Glomerular visceral epithelial cell (primary cell): Measurements from ENCODE around the gene PAX9.
"Not testable (repeated sequence)": the region's sequence is repeated elsewhere in the genome, so short reads cannot be mapped to it uniquely, and the experiment has no call there.

ENCODE experiments used
- DNase-seq: peaks from one replicate; pipeline ENCODE4 v3.0.0-alpha.2; 2016; ENCODE audit errors: extremely low spot score

PAX9 gene

DNA sequence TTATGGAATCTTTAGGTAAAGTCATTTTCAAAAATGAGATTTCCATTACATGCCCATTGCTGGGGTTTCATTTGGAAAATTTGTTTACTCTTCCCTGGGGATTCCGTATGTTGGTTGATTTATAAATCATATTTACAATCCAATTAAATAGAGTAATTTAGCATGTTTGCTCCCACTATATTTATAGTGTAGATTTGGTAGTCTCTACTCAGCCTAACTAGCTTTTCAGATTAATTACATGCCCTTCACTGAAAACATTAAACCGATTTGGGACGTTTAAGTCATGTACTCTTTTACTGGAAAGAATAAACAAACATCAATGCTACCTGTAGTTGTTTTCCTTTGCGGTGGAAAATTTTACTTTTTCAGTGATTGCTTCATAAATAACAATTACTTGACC lies 10.4 kb downstream of the PAX9 start:
- DNase-seq: no peak

DNA sequence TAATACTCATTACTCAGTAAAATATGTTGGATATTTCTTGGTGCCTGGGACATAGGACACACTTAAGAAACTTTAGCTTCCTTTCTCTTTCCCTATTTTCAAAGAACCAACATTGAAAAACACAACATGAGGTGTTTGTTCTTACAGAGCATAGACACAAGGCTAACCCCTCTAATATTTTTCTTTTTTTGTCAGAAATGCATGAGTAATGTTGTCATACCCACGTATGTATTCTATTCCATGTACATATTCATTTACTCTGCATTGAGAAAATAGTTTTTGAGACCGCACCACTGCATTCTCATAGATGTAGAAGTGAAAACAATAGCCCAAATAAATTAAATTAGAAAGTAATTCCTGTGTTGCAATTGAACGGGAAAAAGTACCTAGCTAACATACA lies 13.0 kb downstream of the PAX9 start:
- no peak for DNase-seq

DNA sequence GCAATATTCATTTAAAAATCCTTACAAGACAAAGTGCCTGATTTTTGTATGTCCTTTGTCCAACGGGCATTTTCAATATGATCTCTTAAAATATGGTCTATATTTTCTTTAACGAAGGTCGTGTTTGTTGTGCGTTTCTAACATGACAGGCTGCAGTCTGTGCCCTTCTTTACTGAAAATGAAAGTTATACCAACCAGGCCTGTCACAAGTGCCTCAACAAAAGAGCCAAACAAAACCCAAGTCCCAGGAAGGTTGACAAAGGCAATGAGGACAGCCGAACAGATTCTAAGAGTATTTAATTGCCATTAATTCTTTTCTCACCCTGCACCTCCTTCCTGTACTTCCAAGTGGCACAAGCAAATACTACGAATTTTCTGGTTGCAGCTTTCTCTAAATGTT lies 13.9 kb downstream of the PAX9 start:
- DNase-seq: no peak

DNA sequence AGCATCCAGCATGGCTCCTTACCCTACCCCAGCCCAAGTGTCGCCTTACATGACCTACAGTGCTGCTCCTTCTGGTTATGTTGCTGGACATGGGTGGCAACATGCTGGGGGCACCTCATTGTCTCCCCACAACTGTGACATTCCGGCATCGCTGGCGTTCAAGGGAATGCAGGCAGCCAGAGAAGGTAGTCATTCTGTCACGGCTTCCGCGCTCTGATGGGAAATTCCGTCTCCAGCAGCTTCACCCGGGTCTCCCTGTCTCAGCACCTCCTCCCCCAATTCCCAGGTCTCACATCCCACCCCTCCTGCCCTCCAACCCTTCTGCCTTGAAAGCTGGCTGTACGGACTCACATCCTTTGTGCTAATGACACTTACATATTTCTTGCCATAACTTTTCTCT lies 14.6 kb downstream of the PAX9 start:
- no peak for DNase-seq

DNA sequence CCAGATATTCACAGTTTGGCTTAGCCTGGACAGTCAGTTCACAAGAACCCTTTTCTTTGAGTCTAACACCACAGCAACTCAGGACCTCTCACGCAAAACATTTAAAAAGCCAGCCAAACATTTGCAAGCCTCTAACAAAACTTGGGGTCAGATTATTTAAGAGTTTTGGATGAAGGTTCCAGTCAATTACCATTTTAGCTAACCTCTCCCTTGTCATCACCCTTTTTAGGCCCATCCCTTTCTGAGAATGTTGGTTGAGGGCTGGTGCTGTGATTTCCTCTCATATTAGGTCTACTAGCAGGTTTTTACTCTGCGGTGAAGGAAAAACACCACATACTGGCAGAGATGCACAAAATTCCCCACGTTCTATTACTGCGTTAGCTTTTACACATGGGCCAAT lies 20.7 kb downstream of the PAX9 start:
- no peak for DNase-seq

DNA sequence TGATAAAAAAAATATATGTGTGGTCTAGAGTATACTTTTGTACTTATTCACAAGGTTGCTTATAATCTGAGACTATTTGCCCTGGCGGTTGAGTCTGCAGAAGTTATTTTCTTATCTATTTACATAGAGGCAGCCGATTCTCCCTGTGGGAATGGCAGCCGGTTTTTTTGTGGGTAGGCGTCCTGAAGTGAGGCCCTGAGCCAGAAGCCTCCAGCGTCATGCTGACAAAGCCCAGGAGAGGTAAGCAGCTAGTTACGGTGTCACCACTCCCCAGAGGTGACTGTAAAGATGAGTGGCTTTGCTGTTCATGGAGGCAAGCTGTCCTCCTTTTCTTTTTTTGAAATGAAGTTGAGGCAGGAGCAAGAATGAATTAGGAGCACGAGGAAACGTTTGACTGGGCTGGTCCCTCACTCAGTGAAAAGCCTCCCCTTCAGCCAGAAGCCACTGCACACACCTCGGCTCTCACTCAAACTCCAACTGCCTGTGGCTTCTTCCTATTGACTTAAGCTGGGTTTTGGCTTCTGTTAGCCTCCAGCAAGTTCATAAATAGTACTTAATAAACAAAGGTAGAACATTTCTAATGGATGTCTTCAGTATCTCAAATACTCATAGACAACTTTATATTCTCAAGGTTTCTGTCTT lies 21.5 kb downstream of the PAX9 start:
- no peak for DNase-seq

DNA sequence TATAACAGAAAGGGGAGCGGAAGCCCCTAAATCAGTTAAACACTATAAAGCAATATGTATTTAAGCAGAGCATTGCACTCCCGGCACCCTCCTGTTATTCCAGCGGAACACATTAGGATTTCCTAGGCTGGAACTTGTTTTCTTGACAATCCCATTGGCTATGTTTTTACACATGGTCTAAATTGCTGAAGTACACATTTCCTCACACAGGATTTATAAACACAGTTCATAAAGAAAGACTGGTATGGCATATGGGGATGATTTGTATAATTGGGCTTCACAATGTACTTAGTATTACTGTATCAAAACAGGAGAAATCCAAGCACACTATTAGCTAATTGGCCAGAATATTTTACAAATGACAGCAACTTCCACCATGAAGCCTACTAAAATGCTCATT lies 23.3 kb downstream of the PAX9 start:
- no peak for DNase-seq

DNA sequence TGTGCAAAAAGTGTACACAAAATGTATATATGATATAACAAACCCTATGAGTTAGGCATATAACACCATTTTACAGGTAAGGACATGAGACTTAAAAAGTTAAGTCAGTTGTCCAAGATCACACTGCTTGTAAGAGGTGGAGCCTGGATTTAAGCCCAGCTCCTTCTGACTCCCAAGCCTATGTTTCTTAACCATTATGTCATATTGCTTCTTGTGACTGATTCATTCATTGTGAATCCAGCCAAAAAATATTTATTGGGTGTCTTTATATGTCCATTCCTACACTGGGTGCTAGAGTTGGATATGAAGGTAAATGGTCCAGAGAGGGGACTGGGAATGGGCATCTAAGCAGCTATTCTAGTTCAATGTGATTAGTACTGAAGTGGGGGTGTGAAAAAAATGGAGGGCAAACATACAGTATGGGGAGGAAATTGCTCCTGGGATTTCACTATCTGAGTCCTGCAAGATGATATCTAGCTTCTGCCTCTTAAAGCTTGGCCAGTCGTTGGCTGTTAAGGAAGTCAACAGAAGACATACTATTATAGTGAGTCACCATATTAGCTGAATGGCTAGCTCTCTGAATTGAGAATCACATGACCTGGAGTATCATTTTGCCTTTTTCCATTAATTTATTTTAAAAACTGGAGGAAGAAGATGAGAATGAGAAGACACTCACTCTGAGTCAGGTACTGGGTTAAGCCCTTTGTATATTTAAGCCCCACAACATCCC lies 28.8 kb downstream of the PAX9 start:
- no peak for DNase-seq

DNA sequence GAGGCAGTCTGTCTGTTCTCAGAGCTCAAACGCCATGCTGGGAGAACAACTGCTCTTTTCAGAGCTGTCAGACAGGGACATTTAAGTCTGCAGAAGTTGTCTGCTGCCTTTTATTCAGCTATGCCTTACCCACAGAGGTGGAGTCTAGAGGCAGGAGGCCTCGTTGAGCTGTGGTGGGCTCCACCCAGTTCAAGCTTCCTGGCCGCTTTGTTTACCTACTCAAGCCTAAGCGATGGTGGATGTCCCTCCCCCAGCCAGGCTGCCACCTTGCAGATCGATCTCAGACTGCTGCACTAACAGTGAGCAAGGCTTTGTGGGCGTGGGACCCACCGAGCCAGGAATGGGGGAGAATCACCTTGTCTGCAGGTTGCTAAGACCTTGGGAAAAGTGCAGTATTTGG lies 37.8 kb downstream of the PAX9 start:
- not testable (repeated sequence) for DNase-seq

DNA sequence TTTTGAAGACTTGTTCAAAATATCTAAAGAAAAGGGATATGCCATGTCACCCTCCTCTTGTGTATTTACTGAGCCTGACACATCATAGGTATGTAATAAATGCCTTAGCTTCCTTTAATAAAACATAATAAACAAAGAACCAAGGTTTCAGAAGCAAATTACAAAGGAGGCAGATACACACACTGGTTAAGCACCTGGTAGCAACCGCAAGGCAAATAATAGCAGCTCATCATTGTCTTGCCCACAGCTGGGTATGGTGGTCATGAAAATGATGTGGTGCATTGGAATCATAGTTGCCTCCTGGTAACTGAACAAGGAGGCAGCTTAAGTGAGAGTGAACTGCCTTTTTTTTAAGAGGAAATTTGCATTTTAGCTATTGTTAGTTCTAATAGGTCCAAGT lies 39.0 kb downstream of the PAX9 start:
- DNase-seq: no peak

DNA sequence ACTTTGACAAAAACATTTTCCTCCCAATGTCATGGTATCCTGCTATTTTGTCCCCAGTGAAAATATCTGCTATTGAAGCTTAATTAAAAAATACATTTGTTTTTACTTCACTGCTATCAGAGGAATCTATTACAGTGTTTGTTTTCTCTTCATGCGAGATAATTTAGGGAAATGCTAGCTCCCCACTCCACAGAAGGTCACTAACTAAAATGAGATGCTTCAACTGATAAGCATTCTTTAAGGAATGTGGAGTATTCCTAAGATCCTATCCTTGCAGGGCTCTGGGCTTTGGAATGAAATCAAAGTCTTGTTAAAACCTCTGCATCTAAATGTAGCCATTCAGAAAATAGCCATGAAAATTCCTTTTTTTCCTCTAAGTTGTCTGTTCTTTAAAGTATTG lies 39.5 kb downstream of the PAX9 start:
- DNase-seq: no peak

DNA sequence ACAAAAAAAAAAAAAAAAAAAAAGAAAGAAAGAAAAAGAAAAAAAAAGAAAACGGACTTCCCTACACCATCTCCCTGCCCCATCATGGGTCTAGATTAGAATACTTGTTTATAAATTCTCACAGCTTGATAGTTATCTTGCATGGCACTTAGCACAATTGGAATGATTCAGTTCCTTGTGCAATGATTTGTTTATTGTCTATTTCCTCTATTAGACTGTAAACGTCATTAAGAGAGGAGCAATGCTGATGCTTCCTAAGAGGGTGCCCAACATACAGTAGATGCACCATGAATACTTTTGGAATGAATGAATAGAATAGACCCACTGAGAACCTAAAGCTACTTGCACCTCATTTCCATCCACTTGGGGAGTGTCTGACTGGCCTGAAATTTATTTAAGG lies 40.8 kb downstream of the PAX9 start:
- no peak for DNase-seq

DNA sequence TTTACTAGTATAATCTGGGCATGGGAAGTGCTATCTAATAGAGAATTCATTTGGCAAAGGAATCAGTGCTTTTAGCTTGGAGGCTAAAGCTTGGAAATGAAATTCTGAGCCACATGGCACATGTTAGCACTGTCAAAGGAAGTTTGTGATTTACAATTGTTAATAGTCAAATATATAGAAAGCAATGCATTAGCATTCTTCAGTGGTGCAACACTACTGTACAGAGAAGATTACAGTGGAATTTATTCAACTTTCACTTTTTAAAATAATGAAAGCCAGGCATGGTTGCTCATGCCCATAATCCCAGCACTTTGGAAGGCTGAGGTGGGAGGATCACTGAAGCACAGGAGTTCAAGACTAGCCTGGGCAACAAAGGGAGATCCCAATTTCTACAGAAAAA lies 45.9 kb downstream of the PAX9 start:
- no peak for DNase-seq

DNA sequence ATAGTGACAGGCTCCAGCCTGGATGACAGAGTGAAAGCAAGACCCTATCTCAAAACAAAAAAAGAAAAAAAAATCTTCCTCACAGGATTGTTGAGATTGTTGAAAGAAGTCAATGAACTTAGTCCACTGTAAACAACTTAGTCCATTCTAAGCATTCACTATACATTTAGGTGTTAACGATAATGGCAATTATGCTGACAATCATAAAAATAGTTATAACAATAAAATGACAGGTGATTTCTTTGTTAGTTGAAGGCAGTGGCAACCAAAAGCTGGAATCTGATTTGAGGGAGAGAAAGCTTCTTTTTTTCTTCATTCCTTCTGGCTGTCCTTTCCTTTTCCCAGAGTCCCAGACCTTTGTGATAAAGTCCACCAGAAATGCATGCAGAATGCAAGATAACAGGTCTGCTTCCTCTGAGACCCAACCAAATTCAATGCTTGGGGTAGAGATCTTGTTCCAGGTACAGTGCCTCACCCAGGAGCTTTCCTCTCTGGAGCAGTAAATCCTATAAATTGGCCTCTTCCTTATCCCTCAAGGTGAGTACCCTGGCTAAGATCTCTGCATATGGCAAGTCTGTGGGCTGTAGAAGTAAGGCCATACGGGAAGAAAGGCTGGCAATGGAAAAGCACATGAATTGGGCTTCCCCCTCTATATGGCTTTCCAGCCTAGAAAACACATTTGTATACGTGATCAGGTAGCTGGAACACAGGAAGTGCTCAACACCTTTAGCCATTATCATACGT lies 52.5 kb downstream of the PAX9 start:
- no peak for DNase-seq

DNA sequence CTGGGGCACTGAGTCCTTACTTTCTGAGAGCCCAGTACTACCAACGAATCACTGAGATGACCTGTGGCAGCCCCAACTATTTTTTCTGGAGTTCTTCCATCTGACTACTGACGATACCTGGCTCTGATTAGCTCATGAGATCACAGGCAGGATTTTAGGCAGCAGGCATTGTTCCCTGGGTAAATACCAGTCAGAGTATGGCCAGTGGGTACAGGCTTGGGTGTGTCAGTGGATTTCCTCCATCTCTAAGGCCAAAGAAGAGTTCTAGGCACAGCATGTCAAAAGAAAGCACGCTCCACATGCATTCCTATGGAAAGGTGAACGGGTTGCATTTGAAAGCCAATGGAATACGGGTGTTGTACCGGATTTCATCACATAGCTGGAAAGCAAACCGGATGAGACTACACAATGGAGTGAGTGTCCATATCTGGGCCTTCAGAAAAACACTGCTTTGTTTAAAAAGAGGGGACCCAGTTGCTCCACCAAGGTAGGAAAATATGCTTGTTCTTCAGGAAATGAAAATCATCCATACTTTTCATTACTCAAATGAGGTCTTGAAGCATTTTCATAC lies 55.0 kb downstream of the PAX9 start:
- no peak for DNase-seq

DNA sequence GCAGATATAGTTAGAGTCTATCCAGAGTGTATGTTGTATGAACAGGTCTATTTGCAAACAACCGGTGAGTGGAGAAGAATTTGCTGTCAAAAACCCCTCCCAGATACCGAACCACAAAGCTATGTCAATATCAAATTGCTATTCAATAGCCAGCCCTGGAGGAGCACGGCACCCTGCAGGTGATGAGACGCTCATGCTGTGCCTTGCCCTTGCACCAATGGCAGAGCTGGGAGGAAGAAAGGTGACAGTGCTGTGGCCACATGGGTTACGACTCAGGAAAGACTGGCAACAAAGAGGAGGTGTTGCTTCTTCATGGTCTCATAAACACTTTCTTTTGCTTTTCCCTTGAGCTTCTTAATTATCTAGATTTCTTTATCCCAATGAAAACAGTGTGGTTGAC lies 55.7 kb downstream of the PAX9 start:
- DNase-seq: no peak

DNA sequence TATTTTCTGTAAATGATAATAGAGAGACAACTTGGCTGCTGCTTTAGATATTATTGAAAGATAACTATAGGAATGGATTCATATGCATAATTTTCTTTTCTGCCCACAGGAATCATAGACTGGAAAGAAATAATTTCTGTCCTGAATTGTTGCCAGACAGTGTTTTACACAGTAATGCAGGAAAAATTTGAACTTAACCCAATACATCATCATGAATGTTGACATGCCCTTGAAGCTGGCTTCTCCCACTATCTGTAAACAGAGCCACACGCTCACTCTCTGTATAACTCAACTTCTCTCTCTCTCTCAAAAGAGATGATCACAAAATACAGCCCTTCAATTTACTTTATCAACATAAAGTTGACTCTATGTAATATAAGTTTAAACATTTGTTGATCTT lies 56.6 kb downstream of the PAX9 start:
- DNase-seq: no peak

DNA sequence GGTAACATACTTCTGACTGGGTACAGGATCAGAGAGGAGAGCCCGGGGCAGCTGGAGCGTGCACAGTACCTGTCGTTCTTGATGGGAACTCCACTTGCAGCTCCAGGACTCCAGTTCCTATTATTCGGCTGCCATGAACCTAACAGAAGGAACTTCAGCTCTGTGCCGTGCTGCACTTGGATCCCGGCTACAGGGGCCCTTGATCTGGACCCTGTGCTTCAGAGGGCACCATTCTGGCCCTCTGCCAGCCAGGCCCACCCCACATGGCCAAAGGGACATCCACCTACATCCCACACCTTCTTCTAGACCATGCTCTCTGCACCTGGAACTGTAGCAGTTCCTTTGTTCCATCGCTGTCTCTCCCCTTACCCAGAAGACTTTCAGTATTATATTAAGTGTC lies 58.2 kb downstream of the PAX9 start:
- DNase-seq: no peak

DNA sequence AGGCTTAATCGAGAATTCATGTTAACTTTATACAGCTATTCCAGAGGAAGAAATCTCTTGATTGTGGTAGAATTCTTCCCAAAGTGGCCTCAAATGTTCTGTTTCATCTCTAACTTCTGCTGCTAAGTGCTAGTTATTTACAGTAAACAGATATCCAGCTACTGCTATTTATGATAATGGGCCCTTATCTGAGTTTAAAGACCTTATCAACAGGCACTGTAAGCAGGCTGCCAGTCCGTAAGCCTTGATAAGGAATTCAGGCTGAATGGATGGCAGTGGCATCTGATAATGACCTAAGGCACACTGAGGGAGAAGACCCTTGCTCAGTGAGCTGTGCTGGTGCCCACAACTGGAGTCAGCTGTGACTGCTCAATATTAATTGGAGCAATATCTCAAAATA lies 59.0 kb downstream of the PAX9 start:
- no peak for DNase-seq

DNA sequence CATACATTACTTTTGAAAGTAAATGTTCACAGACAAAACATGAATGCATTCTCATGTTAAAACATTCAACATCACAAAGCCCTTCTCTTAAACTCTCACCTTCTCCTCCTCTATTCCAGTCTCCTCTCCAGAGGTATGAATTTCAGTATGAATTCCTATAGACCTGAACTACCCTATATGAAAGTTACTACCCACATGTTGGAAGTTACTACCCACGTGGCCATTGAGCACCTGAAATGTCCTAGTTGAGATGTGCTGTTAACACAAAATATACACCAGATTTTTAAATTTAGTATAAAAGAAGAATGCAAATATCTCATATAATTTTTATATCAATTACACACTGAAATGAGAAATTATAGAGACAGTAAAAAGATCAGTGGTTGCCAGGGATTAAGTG lies 60.2 kb downstream of the PAX9 start:
- no peak for DNase-seq

DNA sequence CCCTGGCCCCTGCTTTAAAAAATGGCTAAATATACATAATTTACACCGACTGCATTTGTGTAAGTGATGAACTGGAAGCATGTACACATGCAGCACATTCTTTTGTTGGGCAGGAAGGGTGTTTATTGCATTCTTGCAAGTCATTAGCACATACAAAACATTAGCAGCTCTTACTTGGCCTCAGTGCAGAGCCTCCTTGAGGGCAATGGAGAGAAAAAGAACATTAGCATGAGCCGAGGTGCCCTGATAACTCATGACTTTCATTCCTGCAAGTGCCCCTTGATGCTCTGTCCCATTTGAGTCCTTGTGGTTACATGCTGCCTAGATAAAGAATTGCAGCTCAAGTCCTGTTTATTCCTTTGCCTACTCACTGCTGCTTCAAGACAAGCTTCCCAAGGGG lies 61.9 kb downstream of the PAX9 start:
- no peak for DNase-seq

DNA sequence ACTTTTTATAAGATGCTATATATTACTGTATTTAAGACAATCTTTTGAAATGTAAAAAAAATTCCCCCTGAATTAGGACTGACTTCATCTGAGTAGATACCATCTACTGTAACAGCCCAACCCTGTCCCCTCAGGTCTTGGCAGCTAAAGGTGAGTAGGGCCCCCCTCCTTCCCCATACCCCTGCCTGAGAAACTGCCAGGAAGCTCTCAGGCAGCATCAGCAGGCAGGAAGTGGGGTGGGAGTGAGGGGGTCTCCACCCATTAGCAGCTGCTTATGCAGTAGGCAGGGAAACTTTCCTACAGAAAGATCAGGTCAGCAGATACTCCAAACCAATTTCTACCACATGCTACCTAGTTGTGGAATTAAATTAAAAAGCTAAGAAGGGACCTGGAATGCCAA lies 62.5 kb downstream of the PAX9 start:
- DNase-seq: no peak

DNA sequence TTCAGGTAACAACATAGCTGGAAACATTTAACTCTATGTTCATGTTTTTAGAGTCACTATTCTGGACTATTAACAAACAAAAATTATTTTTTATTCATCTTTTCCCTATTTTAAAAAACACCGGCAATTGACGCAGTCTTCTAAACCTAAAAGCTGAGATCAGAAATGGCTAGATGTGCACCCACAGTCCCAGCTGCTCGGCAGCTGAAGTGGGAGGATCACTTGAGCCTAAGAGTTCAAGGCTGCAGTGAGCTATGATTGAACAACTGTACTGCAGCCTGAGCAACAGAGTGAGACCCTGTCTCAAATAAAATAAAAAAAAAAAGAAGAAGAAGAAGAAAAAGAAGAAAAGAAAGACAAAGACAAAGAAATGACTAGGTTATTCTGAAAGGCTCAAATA lies 64.5 kb downstream of the PAX9 start:
- DNase-seq: no peak
